NCI-H1436 treated with DMSO at 0.1 percent for 48 hours (cell line): ENCODE results near the gene SCAMP5.

ENCODE experiments used
- DNase-seq: peaks from one replicate; lab custom pipeline; 2025; lab: John Stamatoyannopoulos, UW

SCAMP5 gene

GRCh38 chr15:74977599-74977998 is 17.8 kb upstream of the SCAMP5 start:
- no peak for DNase-seq

- no peak for DNase-seq
Measured at GRCh38 chr15:74978077-74978476, 17.3 kb upstream of the SCAMP5 start.

GRCh38 chr15:74978503-74978902 is 16.9 kb upstream of the SCAMP5 start:
- DNase-seq = no peak

- DNase-seq = no peak
Measured at GRCh38 chr15:74982183-74982582, 13.2 kb upstream of the SCAMP5 start.

- DNase-seq = no peak
Measured at GRCh38 chr15:74983725-74984231, 11.6 kb upstream of the SCAMP5 start.

GRCh38 chr15:74988007-74988800 is 7.2 kb upstream of the SCAMP5 start:
- peak; percentile 5 for DNase-seq

- DNase-seq = no peak
Measured at GRCh38 chr15:74989527-74989926, 5.8 kb upstream of the SCAMP5 start.

GRCh38 chr15:74992619-74993018 is 2.7 kb upstream of the SCAMP5 start:
- DNase-seq = no peak

GRCh38 chr15:74994236-74994635 is 1.1 kb upstream of the SCAMP5 start:
- DNase-seq = no peak

GRCh38 chr15:74994685-74995084 is 678 bp upstream of the SCAMP5 start:
- DNase-seq = no peak

- DNase-seq = peak; percentile 6
Measured at GRCh38 chr15:74995779-74996765, 709 bp downstream of the SCAMP5 start.

- DNase-seq = no peak
Measured at GRCh38 chr15:74997141-74997540, 1.8 kb downstream of the SCAMP5 start.

- no peak for DNase-seq
Measured at GRCh38 chr15:74997543-74997942, 2.2 kb downstream of the SCAMP5 start.

- DNase-seq = no peak
Measured at GRCh38 chr15:75001310-75001709, 5.9 kb downstream of the SCAMP5 start.

GRCh38 chr15:75002398-75002797 is 7.0 kb downstream of the SCAMP5 start:
- DNase-seq = no peak

- DNase-seq = no peak
Measured at GRCh38 chr15:75007216-75007615, 11.9 kb downstream of the SCAMP5 start.

GRCh38 chr15:75008221-75008625 is 12.9 kb downstream of the SCAMP5 start:
- DNase-seq = no peak

- no peak for DNase-seq
Measured at GRCh38 chr15:75008629-75009326, 13.4 kb downstream of the SCAMP5 start.

- DNase-seq = no peak
Measured at GRCh38 chr15:75016431-75016830, 21.1 kb downstream of the SCAMP5 start.

GRCh38 chr15:75019916-75020315 is 24.6 kb downstream of the SCAMP5 start:
- no peak for DNase-seq

- no peak for DNase-seq
Measured at GRCh38 chr15:75021341-75021740, 26.0 kb downstream of the SCAMP5 start.

- DNase-seq = no peak
Measured at GRCh38 chr15:75022783-75023180, 27.4 kb downstream of the SCAMP5 start.
